ENCODE data around the gene CSTF2T.

The CSTF2T gene, protein sequence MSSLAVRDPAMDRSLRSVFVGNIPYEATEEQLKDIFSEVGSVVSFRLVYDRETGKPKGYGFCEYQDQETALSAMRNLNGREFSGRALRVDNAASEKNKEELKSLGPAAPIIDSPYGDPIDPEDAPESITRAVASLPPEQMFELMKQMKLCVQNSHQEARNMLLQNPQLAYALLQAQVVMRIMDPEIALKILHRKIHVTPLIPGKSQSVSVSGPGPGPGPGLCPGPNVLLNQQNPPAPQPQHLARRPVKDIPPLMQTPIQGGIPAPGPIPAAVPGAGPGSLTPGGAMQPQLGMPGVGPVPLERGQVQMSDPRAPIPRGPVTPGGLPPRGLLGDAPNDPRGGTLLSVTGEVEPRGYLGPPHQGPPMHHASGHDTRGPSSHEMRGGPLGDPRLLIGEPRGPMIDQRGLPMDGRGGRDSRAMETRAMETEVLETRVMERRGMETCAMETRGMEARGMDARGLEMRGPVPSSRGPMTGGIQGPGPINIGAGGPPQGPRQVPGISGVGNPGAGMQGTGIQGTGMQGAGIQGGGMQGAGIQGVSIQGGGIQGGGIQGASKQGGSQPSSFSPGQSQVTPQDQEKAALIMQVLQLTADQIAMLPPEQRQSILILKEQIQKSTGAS

DNA sequence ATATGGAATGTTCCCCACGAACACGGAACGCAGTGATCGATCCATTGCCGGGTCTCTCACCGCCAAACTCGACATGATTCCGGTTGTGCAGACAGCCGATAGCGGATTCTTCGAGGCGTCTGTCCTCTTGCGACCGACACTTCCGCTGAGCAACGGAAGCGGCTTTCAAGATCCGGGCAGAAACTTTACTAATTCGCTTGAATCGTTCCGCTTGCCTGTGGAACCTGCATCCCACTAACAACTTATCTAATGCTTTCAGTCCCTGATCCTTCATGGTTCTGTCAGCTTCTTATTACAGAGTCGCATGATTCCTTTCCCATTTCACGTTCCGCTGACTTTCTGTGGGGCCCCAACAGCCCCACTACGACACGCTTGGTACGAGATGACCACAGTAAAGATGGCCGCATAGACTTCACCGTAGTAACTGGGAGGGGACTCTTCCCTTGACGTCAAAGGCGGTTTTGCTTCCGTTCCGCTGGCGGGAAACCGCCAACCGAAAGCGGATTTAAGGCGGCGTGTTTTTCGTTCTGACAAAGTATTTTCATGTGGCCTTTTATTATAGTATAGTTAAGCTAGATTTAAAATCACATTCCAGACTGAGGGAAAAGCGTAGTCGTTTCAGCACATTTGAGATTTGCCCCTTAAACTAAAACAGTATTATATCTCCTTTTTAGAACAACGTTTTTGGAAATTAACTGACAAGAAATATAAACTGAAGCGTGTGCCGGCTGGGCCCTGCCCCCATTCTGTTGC is at the start of gene CSTF2T:
CSTF2T (minus strand) TSS at position 121 of the 753 bp plus-strand sequence; CDS start at position 75, 46 bp downstream.
- TF ChIP-seq, protein P1, sequence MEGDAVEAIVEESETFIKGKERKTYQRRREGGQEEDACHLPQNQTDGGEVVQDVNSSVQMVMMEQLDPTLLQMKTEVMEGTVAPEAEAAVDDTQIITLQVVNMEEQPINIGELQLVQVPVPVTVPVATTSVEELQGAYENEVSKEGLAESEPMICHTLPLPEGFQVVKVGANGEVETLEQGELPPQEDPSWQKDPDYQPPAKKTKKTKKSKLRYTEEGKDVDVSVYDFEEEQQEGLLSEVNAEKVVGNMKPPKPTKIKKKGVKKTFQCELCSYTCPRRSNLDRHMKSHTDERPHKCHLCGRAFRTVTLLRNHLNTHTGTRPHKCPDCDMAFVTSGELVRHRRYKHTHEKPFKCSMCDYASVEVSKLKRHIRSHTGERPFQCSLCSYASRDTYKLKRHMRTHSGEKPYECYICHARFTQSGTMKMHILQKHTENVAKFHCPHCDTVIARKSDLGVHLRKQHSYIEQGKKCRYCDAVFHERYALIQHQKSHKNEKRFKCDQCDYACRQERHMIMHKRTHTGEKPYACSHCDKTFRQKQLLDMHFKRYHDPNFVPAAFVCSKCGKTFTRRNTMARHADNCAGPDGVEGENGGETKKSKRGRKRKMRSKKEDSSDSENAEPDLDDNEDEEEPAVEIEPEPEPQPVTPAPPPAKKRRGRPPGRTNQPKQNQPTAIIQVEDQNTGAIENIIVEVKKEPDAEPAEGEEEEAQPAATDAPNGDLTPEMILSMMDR (IDR thresholded peaks at IDR 0.05; ENCODE audit: low read depth, low read length) = no peak
- peak; percentile 78 for DNase-seq
- no peaks in the 10 kb centered on the region for H3K27me3 ChIP-seq (ENCODE audit: insufficient read depth, low read depth, severe bottlenecking)
- H3K36me3 ChIP-seq = peaks cover 6% of the 10 kb centered on the region; the same call in 1 of the 2 replicates
- H3K27ac ChIP-seq = peak within 1 kb of the TSS; percentile 95
- H3K9me3 ChIP-seq (ENCODE audit: severe bottlenecking) = no peaks in the 10 kb centered on the region
- peak within 1 kb of the TSS; percentile 91 for H3K4me3 ChIP-seq (ENCODE audit: low read depth, low read length)

DNA sequence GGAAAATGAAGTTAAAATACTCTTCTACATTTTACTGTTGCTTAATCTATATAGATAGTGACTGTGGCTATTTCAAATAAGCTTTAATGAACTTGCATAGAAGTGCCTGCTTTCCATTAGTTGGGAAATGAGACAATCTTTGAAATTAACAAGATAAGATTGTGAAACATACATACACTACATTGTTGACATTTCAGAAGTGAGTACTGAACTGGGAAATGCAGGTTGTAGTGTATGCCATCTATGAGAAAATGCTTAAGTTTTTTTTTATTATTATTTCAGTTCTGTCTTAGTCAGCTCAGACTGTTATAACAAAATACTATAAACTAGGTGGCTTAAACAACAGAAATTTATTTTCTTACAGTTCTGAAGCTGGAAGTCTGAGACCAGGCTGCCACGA is 49.6 kb upstream of the CSTF2T start:
- no peaks in the 10 kb centered on the region for H3K9me3 ChIP-seq (ENCODE audit: severe bottlenecking)
- H3K27me3 ChIP-seq (ENCODE audit: insufficient read depth, low read depth, severe bottlenecking) = no peaks in the 10 kb centered on the region
- no peak for DNase-seq
- no peak overlapping the region for H3K27ac ChIP-seq
- H3K4me3 ChIP-seq (ENCODE audit: low read depth, low read length) = no peak overlapping the region
- no peaks in the 10 kb centered on the region for H3K36me3 ChIP-seq
- TF ChIP-seq, protein P1 (IDR thresholded peaks at IDR 0.05; ENCODE audit: low read depth, low read length) = no peak

DNA sequence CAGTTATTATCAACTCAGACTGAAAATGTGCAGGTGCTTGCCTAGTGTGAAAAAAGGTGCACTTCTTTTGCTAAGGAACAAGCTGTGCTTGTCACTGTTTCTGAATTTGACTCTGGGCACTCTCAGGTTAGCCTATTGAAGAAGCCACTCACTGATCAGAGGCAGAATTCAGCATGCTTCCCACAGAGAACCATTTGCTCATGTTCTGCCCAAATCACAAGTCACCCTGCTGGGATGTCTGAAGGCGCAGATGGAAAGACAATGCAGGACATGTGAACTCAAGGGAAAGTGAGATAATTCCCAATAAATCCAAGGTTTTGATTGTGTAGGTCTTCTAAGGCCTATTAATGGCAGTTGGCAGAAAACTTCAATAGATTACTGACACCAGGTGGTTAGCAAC is 47.8 kb upstream of the CSTF2T start:
- H3K9me3 ChIP-seq (ENCODE audit: severe bottlenecking) = no peaks in the 10 kb centered on the region
- no peak for DNase-seq
- H3K4me3 ChIP-seq (ENCODE audit: low read depth, low read length) = no peak overlapping the region
- H3K27ac ChIP-seq = no peak overlapping the region
- no peaks in the 10 kb centered on the region for H3K27me3 ChIP-seq (ENCODE audit: insufficient read depth, low read depth, severe bottlenecking)
- TF ChIP-seq, protein P1 (IDR thresholded peaks at IDR 0.05; ENCODE audit: low read depth, low read length) = no peak
- no peaks in the 10 kb centered on the region for H3K36me3 ChIP-seq

DNA sequence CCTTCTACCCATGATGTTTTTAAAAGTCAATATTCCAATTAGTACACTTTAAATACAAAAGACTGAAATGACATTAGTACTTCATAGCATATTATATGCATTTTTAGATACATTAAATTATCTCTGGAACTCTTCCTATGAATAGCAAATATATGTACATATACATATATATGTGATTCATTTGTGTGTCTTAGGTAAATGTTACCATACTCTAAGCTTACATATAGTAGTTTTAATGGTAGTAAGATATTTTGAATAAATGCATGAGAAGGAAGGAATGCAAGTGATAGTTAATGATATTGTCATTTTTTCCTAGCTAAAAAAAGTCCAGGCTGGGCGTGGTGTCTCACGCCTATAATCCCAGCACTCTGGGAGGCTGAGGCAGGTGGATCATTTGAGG is 46.0 kb upstream of the CSTF2T start:
- Histone ChIP-seq H3K36me3 (no peaks in the 10 kb centered on the region), H3K27me3 (ENCODE audit: insufficient read depth, low read depth, severe bottlenecking) (no peaks in the 10 kb centered on the region), H3K4me3 (ENCODE audit: low read depth, low read length) (no peak overlapping the region), H3K9me3 (ENCODE audit: severe bottlenecking) (no peaks in the 10 kb centered on the region), H3K27ac (no peak overlapping the region)
- no peak for DNase-seq
- TF ChIP-seq, protein P1 (IDR thresholded peaks at IDR 0.05; ENCODE audit: low read depth, low read length) = no peak

DNA sequence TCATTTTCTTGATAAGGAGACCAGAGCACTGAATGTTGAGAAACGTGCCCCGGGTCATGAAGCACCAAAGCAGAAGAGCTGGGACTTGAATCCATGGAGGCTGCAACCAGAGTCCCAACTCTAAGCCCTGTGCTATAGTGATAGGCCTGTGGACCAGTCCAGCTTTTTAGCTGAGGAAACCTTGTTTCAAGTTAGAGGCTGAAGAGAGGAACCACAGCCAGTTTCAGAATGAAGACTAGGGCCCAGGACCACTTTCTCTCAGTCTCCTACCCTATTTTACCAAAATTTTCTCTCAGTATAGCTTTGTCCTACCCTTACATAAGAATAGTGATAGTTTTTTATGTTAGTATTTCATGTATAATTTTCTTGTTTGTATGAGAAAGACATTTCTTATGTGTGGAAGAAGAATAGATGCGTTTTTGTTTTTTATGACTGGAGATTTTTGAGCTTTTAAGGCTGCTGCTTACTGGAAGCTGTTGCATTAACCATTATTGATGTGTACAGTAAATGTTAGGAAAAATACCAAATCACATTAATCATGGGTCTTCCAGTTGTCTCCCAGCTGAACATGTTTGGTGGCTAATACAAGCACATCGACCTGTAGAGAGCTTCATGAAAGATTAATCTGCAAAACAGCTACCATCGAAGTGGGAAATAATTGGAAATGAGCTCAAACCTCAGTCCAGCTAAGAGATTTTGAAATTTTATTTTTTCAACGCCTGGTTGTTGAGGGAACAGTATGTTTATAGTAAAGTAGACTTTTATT is 45.0 kb upstream of the CSTF2T start:
- Histone ChIP-seq H3K27ac (no peak overlapping the region), H3K27me3 (ENCODE audit: insufficient read depth, low read depth, severe bottlenecking) (no peaks in the 10 kb centered on the region), H3K9me3 (ENCODE audit: severe bottlenecking) (no peaks in the 10 kb centered on the region), H3K4me3 (ENCODE audit: low read depth, low read length) (no peak overlapping the region), H3K36me3 (no peaks in the 10 kb centered on the region)
- no peak for DNase-seq
- TF ChIP-seq, protein P1 (IDR thresholded peaks at IDR 0.05; ENCODE audit: low read depth, low read length) = no peak

Data from WERI-Rb-1 (cell line).